Colonic mucosa (tissue), 4 donors: ENCODE measurements around the gene CGB3. TPM values are rescaled to one million over a fixed set of nuclear protein-coding genes. Genes with fewer than 3 reads are reported as not detected.

Source experiments
- DNase-seq: peaks from one replicate; pipeline ENCODE4 v3.0.0-alpha.2; 2020
- H3K27ac ChIP-seq: fragments of 200-600 bp; one replicate; pipeline ENCODE4 v1.8.0; 2021
- H3K27me3 ChIP-seq: fragments of 200-600 bp; one replicate; pipeline ENCODE4 v1.8.0; 2021
- H3K36me3 ChIP-seq: fragments of 200-600 bp; one replicate; pipeline ENCODE4 v1.8.0; 2021
- H3K4me1 ChIP-seq: fragments of 200-600 bp; one replicate; pipeline ENCODE4 v1.8.0; 2021; ENCODE audit warnings: mild to moderate bottlenecking
- H3K4me3 ChIP-seq: fragments of 200-600 bp; one replicate; pipeline ENCODE4 v1.8.0; 2021
- H3K9ac ChIP-seq, 2 donors: one replicate each; pipeline ENCODE4 v1.7.0; 2013; ENCODE audit warnings: control low read depth in 2 of 2, low read depth in 2 of 2, low read length in 2 of 2
- H3K9me3 ChIP-seq: fragments of 200-600 bp; one replicate; pipeline ENCODE4 v1.8.0; 2021
- intact Hi-C: fragments of 100-400 bp; cut with DNase I; formaldehyde crosslinking; loops from one replicate; pipeline ENCODE4 v1.14.1; 2022
- total RNA-seq, 2 donors: library from RNA; stranded (reverse); fragmentation: NEBNext Ultra II Directional in 1 of 2; extraction: Animal tissue kit (Norgen Biotek cat#: 25700) in 1 of 2; gene quantifications; one replicate each; pipeline ENCODE4 v1.2.1, GENCODE V29; 2021
- TF ChIP-seq, protein P1 (sequence below): fragments of 200-600 bp; IDR thresholded peaks from one replicate; pipeline ENCODE4 v1.8.0; 2022; ENCODE audit warnings: antibody characterized with exemption, mild to moderate bottlenecking
- donor health status: healthy.
- donor health status: DM: no; HTN: no; CAD: no.
- donor health status: DM: no; HTN: no; CAD: no.

CGB3 gene
- total RNA-seq, 2 donors from 2014 or later: not detected

GRCh38 chr19:48988860-48989259 is 35.3 kb downstream of the CGB3 start:
- Histone ChIP-seq H3K27ac (no peak overlapping the region), H3K4me1 (peaks cover 9% of the 10 kb centered on the region), H3K9ac (no peak overlapping the region), H3K9me3 (no peaks in the 10 kb centered on the region), H3K4me3 (no peak overlapping the region), H3K36me3 (no peaks in the 10 kb centered on the region), H3K27me3 (no peaks in the 10 kb centered on the region)
- TF ChIP-seq, protein P1, sequence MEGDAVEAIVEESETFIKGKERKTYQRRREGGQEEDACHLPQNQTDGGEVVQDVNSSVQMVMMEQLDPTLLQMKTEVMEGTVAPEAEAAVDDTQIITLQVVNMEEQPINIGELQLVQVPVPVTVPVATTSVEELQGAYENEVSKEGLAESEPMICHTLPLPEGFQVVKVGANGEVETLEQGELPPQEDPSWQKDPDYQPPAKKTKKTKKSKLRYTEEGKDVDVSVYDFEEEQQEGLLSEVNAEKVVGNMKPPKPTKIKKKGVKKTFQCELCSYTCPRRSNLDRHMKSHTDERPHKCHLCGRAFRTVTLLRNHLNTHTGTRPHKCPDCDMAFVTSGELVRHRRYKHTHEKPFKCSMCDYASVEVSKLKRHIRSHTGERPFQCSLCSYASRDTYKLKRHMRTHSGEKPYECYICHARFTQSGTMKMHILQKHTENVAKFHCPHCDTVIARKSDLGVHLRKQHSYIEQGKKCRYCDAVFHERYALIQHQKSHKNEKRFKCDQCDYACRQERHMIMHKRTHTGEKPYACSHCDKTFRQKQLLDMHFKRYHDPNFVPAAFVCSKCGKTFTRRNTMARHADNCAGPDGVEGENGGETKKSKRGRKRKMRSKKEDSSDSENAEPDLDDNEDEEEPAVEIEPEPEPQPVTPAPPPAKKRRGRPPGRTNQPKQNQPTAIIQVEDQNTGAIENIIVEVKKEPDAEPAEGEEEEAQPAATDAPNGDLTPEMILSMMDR: no peak
- no peak for DNase-seq
- intact Hi-C loops: no loop called here

- no peak for DNase-seq
- Histone ChIP-seq H3K9ac (no peak overlapping the region), H3K4me3 (no peak overlapping the region), H3K27me3 (no peaks in the 10 kb centered on the region), H3K27ac (no peak overlapping the region), H3K36me3 (no peaks in the 10 kb centered on the region), H3K9me3 (no peaks in the 10 kb centered on the region), H3K4me1 (peaks cover 9% of the 10 kb centered on the region)
- intact Hi-C loops: no loop called here
- TF ChIP-seq, protein P1: no peak
Observed at GRCh38 chr19:48988286-48988685, 35.8 kb downstream of the CGB3 start.

DNA sequence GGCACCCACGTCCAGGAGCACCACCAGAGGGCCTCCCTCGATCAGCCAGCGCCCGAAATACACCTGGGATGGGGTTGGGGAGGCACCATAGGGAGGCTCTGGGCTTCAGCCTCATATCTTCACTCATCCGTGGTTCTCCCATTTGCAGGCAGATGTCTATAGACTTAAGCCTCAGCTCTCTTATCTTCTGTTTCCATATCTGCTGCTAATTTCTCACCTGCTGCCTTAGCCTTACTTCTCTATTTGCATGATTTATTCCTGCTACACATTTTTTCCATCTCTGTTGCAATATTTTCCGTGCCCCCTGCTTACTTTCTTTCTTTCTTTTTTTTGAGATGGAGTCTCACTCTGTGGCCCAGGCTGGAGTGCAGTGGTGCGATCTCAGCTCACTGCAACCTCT is 36.8 kb downstream of the CGB3 start:
- Histone ChIP-seq H3K4me3 (no peak overlapping the region), H3K4me1 (peaks cover 9% of the 10 kb centered on the region), H3K9me3 (no peaks in the 10 kb centered on the region), H3K27me3 (no peaks in the 10 kb centered on the region), H3K9ac (no peak overlapping the region), H3K27ac (no peak overlapping the region), H3K36me3 (no peaks in the 10 kb centered on the region)
- intact Hi-C loops: no loop called here
- TF ChIP-seq, protein P1: no peak
- no peak for DNase-seq

DNA sequence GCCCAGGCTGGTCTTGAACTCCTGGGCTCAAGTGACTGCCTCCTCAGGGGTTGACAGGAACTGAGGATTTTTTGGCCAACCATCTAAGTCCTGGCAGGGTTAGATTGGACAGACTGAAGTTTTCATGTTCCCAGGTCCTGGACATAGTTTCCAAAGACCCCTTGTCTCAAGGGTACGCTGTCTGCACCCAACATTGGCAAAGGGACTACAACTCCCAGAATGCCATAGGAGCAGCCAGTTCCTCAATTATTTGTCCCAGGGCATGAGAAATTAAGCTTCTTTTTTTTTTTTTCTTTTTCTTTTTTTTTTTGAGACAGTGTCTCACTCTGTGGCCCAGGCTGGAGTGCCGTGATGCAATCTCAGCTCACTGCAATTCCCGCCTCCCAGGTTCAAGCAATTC is 37.9 kb downstream of the CGB3 start:
- TF ChIP-seq, protein P1: no peak
- no peak overlapping the region for H3K4me3 ChIP-seq
- H3K36me3 ChIP-seq: no peaks in the 10 kb centered on the region
- H3K4me1 ChIP-seq: peaks cover under 1% of the 10 kb centered on the region
- H3K9ac ChIP-seq: no peak overlapping the region
- intact Hi-C loops: no loop called here
- no peaks in the 10 kb centered on the region for H3K27me3 ChIP-seq
- no peaks in the 10 kb centered on the region for H3K9me3 ChIP-seq
- DNase-seq: no peak
- H3K27ac ChIP-seq: no peak overlapping the region

GRCh38 chr19:48985711-48986110 is 38.4 kb downstream of the CGB3 start:
- H3K27me3 ChIP-seq: no peaks in the 10 kb centered on the region
- H3K36me3 ChIP-seq: no peaks in the 10 kb centered on the region
- TF ChIP-seq, protein P1: no peak
- DNase-seq: no peak
- H3K9me3 ChIP-seq: no peaks in the 10 kb centered on the region
- H3K4me3 ChIP-seq: no peak overlapping the region
- intact Hi-C loops: no loop called here
- H3K4me1 ChIP-seq: no peaks in the 10 kb centered on the region
- no peak overlapping the region for H3K9ac ChIP-seq
- H3K27ac ChIP-seq: no peak overlapping the region

DNA sequence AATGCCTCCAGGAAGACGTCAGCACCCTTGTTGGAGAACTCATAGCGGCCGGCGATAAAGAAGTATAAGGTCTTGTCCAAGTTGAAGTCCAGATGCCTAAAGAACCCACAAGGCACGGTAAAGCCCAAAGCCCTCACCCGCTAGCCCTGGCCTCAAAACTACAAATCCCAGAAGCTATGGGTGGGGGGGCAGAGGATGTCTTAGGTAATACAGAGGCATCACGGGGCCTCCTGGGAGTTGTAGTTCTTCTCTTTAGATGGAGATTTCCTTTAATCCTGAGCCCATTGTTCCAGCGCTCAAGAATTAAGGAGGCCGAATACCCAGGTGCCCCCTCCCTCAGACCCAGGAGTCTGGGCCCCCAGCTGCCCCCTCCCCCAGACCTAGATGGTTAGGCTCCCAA is 41.9 kb downstream of the CGB3 start:
- H3K9ac ChIP-seq: no peak overlapping the region
- H3K36me3 ChIP-seq: no peaks in the 10 kb centered on the region

More for the DNA sequence above, 41.9 kb downstream of the CGB3 start:
- intact Hi-C loops: no loop called here
- Histone ChIP-seq H3K27me3 (no peaks in the 10 kb centered on the region), H3K27ac (no peak overlapping the region), H3K9me3 (no peaks in the 10 kb centered on the region), H3K4me3 (no peak overlapping the region), H3K4me1 (no peaks in the 10 kb centered on the region)
- TF ChIP-seq, protein P1: no peak
- DNase-seq: no peak
